Nucleus accumbens (tissue), 56 donors: ENCODE measurements around the gene OR2W3.

ENCODE experiments used
- DNase-seq, 56 donors: peaks; one replicate each; lab custom pipeline; 2025; lab: John Stamatoyannopoulos, UW

The OR2W3 gene

GRCh38 chr1:247914941-247915662 is 19.7 kb downstream of the OR2W3 start:
- no peak for DNase-seq

GRCh38 chr1:247919952-247920351 is 24.6 kb downstream of the OR2W3 start, which contains the start of gene OR2T8:
TSS of gene OR2T8 (plus strand) at chr1:247920252. CDS start at chr1:247921018, 766 bp downstream.
- DNase-seq: no peak

- no peak for DNase-seq
Observed at GRCh38 chr1:247923941-247924340, 28.6 kb downstream of the OR2W3 start.

- no peak for DNase-seq
Observed at GRCh38 chr1:247924868-247925267, 29.5 kb downstream of the OR2W3 start, which contains the start of gene OR2AJ1. TSS of gene OR2AJ1 (plus strand) at chr1:247924889. CDS start at chr1:247933769, 8,880 bp downstream.

- DNase-seq: no peak
Observed at GRCh38 chr1:247933989-247934388, 38.6 kb downstream of the OR2W3 start.

- DNase-seq: no peak
Observed at GRCh38 chr1:247935781-247936180, 40.4 kb downstream of the OR2W3 start.

- peak in 1 of 56 donors; percentile 22 for DNase-seq
Observed at GRCh38 chr1:247936415-247936814, 41.0 kb downstream of the OR2W3 start.

- peak in 52 of 56 donors; percentile 15 to 90 (median 62) for DNase-seq
Observed at GRCh38 chr1:247936965-247937734, 41.8 kb downstream of the OR2W3 start.

- no peak for DNase-seq
Observed at GRCh38 chr1:247942624-247943023, 47.2 kb downstream of the OR2W3 start.
